Neuronal stem cell (in vitro differentiated cells): ENCODE data around the gene PDXDC1.
A peak's percentile ranks its signal among the peaks of the same experiment; 100 is the strongest.
"Not testable (repeated sequence)": the region's sequence is repeated elsewhere in the genome, so short reads cannot be mapped to it uniquely, and the experiment has no call there.

ENCODE experiments used
- DNase-seq: peaks from one replicate; pipeline ENCODE4 v3.0.0-alpha.2; 2013; ENCODE audit warnings: low spot score
- H2AFZ ChIP-seq: one replicate; pipeline ENCODE4 v1.6.1; 2013; ENCODE audit warnings: mild to moderate bottlenecking, low read length, inconsistent platforms
- H2AK5ac ChIP-seq: 2 replicates; pipeline ENCODE4 v1.6.1; 2013; ENCODE audit warnings: low read depth, mild to moderate bottlenecking, inconsistent platforms, low read length, moderate library complexity, mixed read lengths
- H2BK120ac ChIP-seq: 2 replicates; pipeline ENCODE4 v1.6.1; 2013; ENCODE audit warnings: low read depth, mild to moderate bottlenecking, inconsistent platforms, low read length, moderate library complexity, mixed read lengths
- H2BK12ac ChIP-seq: one replicate; pipeline ENCODE4 v1.6.1; 2013; ENCODE audit warnings: low read length, inconsistent platforms
- H2BK15ac ChIP-seq: 2 replicates; pipeline ENCODE4 v1.6.1; 2013; ENCODE audit warnings: mild to moderate bottlenecking, low read length, inconsistent platforms, mixed read lengths
- H2BK5ac ChIP-seq: one replicate; pipeline ENCODE4 v1.6.1; 2013; ENCODE audit warnings: inconsistent platforms, mild to moderate bottlenecking, low read length, moderate library complexity
- H3K14ac ChIP-seq: one replicate; pipeline ENCODE4 v1.6.1; 2013; ENCODE audit warnings: low read length, inconsistent platforms
- H3K18ac ChIP-seq: 2 replicates; pipeline ENCODE4 v1.6.1; 2013; ENCODE audit warnings: low read length, inconsistent platforms
- H3K23ac ChIP-seq: 2 replicates; pipeline ENCODE4 v1.6.1; 2013; ENCODE audit warnings: low read depth, mild to moderate bottlenecking, mixed read lengths, low read length, inconsistent platforms; ENCODE audit not compliant: poor library complexity
- H3K27ac ChIP-seq: replicated peaks from 3 replicates; pipeline ENCODE4 v1.5.1; 2013; ENCODE audit warnings: low read length, inconsistent platforms
- H3K27me3 ChIP-seq, 3 experiments: 2 replicates each; pipeline ENCODE4 v1.6.1; 2013; ENCODE audit warnings: low read length in 3 of 3, mild to moderate bottlenecking in 2 of 3, inconsistent platforms in 1 of 3, low read depth in 1 of 3, mixed read lengths in 1 of 3, moderate library complexity in 1 of 3; ENCODE audit not compliant: control insufficient read depth in 3 of 3, insufficient read depth in 3 of 3
- H3K36me3 ChIP-seq, 2 donors: replicated peaks in 1 of 2; 2 replicates each; pipeline ENCODE4 v1.6.1; 2013; ENCODE audit warnings: low read length in 2 of 2; ENCODE audit not compliant: control insufficient read depth in 2 of 2, insufficient read depth in 2 of 2
- H3K4ac ChIP-seq: 2 replicates; pipeline ENCODE4 v1.6.1; 2013; ENCODE audit warnings: inconsistent platforms, mild to moderate bottlenecking, low read length, moderate library complexity
- H3K4me1 ChIP-seq, 2 donors: 1 replicate in 1 of 2; 2 replicates in 1 of 2; pipeline ENCODE4 v1.6.1; 2013; ENCODE audit warnings: low read length in 2 of 2, low read depth in 1 of 2; ENCODE audit not compliant: control insufficient read depth in 2 of 2, insufficient read depth in 1 of 2
- H3K4me2 ChIP-seq: one replicate; pipeline ENCODE4 v1.6.1; 2013; ENCODE audit warnings: mild to moderate bottlenecking, low read length, inconsistent platforms; ENCODE audit not compliant: insufficient read depth, poor library complexity, severe bottlenecking
- H3K4me3 ChIP-seq, 2 donors: 2 replicates each; pipeline ENCODE4 v1.5.1; 2013; ENCODE audit warnings: low read length in 2 of 2, mild to moderate bottlenecking in 2 of 2, inconsistent platforms in 1 of 2, moderate library complexity in 1 of 2
- H3K79me1 ChIP-seq: one replicate; pipeline ENCODE4 v1.6.1; 2013; ENCODE audit warnings: low read depth, mild to moderate bottlenecking, inconsistent platforms, low read length, moderate library complexity
- H3K9ac ChIP-seq: one replicate; pipeline ENCODE4 v1.6.1; 2013; ENCODE audit warnings: mild to moderate bottlenecking, low read depth, low read length, inconsistent platforms; ENCODE audit not compliant: poor library complexity
- H3K9me3 ChIP-seq, 2 donors: replicated peaks in 1 of 2; 2 replicates each; pipeline versions ENCODE3 to v1.6.1; 2013; ENCODE audit warnings: low read length in 2 of 2, mild to moderate bottlenecking in 2 of 2, inconsistent platforms in 1 of 2, low read depth in 1 of 2, mixed read lengths in 1 of 2, moderate library complexity in 1 of 2; ENCODE audit not compliant: control insufficient read depth in 2 of 2, insufficient read depth in 1 of 2
- H4K8ac ChIP-seq: one replicate; pipeline ENCODE4 v1.6.1; 2013; ENCODE audit warnings: low read depth, mild to moderate bottlenecking, inconsistent platforms, low read length, moderate library complexity
- H4K91ac ChIP-seq: one replicate; pipeline ENCODE4 v1.6.1; 2013; ENCODE audit warnings: low read length, low read depth, mild to moderate bottlenecking, inconsistent platforms; ENCODE audit not compliant: poor library complexity
- WGBS, 2 donors: extraction: QIAGEN DNeasy Blood & Tissue Kit; methylation state at CpG; one replicate each; pipeline ENCODE4 v1.1.7; 2013; ENCODE audit warnings: missing lambda C conversion rate in 2 of 2, mixed read lengths in 1 of 2; ENCODE audit not compliant: insufficient read length in 2 of 2, insufficient replicate concordance in 1 of 2; ENCODE audit errors: extremely low coverage in 2 of 2; 5-methylcytosine and 5-hydroxymethylcytosine counted together

PDXDC1 gene

DNA sequence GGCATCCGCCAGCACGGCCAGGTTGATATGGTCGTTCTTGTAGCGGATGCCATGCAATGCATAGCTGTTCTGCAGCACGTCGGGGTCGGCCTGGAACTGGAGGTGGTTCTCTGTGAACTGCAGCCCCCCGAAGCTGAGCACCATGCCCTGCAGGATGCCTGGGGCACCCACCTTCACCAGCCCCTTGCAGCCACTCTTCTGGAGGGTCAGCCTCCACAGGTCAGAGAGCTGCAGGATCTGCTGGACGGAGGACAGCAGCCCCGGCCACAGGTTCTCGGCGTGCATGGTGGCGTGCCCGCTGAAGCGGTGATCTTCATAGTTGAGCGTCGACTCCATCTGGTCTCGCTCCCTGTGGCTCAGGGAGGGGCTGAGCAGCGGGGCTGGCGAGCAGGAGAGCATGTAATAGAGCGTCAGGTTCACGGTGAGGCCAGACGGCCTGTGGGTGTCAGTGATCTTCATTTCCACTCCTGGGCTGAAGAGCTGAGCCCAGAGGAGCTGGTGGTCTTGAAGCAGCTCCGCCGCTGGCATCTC, 13.9 kb downstream of the PDXDC1 start:
- Histone ChIP-seq H3K79me1 (peaks cover 14% of the 10 kb centered on the region), H3K23ac (peak overlapping the region; percentile 89), H3K4ac (peak overlapping the region; percentile 66)
- H2BK5ac ChIP-seq, H3K4me3 ChIP-seq, H2BK120ac ChIP-seq, DNase-seq, H2BK15ac ChIP-seq, H3K14ac ChIP-seq, H2AFZ ChIP-seq, H3K36me3 ChIP-seq, H4K8ac ChIP-seq, H3K4me2 ChIP-seq, H3K27me3 ChIP-seq, H3K4me1 ChIP-seq, H4K91ac ChIP-seq, H3K9me3 ChIP-seq, H2BK12ac ChIP-seq, H2AK5ac ChIP-seq, H3K18ac ChIP-seq, H3K27ac ChIP-seq, H3K9ac ChIP-seq: not testable (repeated sequence)
- WGBS, 2 donors, result no CpG with 5 or more reads among the region's 25 CpGs

- not testable (repeated sequence) for H4K91ac ChIP-seq, H3K4me1 ChIP-seq, H3K9ac ChIP-seq, H2BK120ac ChIP-seq, H3K27ac ChIP-seq, H3K9me3 ChIP-seq, H2BK15ac ChIP-seq, H4K8ac ChIP-seq, H3K23ac ChIP-seq, H2BK12ac ChIP-seq, H3K4me3 ChIP-seq, H3K14ac ChIP-seq, H3K27me3 ChIP-seq, DNase-seq, H3K4me2 ChIP-seq, H3K36me3 ChIP-seq, H2BK5ac ChIP-seq, H2AK5ac ChIP-seq, H3K4ac ChIP-seq, H2AFZ ChIP-seq, H3K18ac ChIP-seq
- no CpG with 5 or more reads among the region's 98 CpGs for WGBS, 2 donors
- H3K79me1 ChIP-seq, result peaks cover 14% of the 10 kb centered on the region
Measured at GRCh38 chr16:14989291-14990281, 14.8 kb downstream of the PDXDC1 start.

GRCh38 chr16:14993277-14994151, 18.7 kb downstream of the PDXDC1 start:
- H3K4me3 ChIP-seq, H3K9me3 ChIP-seq: not testable (repeated sequence)
- no CpG with 5 or more reads among the region's 7 CpGs for WGBS, 2 donors

More at GRCh38 chr16:14993277-14994151, 18.7 kb downstream of the PDXDC1 start:
- not testable (repeated sequence) for H2AFZ ChIP-seq, H3K23ac ChIP-seq, H3K36me3 ChIP-seq, H3K14ac ChIP-seq, H3K27ac ChIP-seq, H2BK5ac ChIP-seq, H4K8ac ChIP-seq, H4K91ac ChIP-seq, H2BK12ac ChIP-seq, H3K9ac ChIP-seq, H3K18ac ChIP-seq, H2BK120ac ChIP-seq, H2AK5ac ChIP-seq, H3K27me3 ChIP-seq, H3K4me1 ChIP-seq, H3K4me2 ChIP-seq, H2BK15ac ChIP-seq, DNase-seq, H3K4ac ChIP-seq
- peaks cover 11% of the 10 kb centered on the region for H3K79me1 ChIP-seq
